GM12878 (cell line): ENCODE data around the gene PSMA8. TPM values are rescaled to one million over a fixed set of nuclear protein-coding genes. Genes with fewer than 3 reads are reported as not detected.

Experiments used
- ATAC-seq: fragments of 200-7000 bp; cut with Tn5 transposase; 3 replicates; pipeline ENCODE4 v1.9.1; 2020; ENCODE audit warnings: mild to moderate bottlenecking, moderate library complexity
- BruUV-seq: library from RNA; stranded (reverse); fragments of 400-500 nt; replicated peaks from 2 replicates; lab custom pipeline; 2021; lab: Mats Ljungman, UMichigan
- CTCF ChIA-PET: fragments of 300-600 bp; sonication (Branson Sonifier 250); formaldehyde crosslinking; extraction: SDS; loops from one replicate; lab custom pipeline; 2021; ENCODE audit warnings: inconsistent platforms; lab: Yijun Ruan, JAX
- POLR2A ChIA-PET: fragments of 350-600 bp; formaldehyde crosslinking; extraction: SDS; loops from one replicate; lab custom pipeline; 2021; ENCODE audit warnings: inconsistent platforms; lab: Charles Lee
- RAD21 ChIA-PET: fragments of 300-600 bp; sonication (Branson Sonifier 250); formaldehyde crosslinking; loops from one replicate; lab custom pipeline; 2023; ENCODE audit warnings: antibody characterized with exemption; ENCODE audit not compliant: unreplicated experiment; lab: Charles Lee
- SMC1A ChIA-PET: fragments of 300-600 bp; sonication (Branson Sonifier 250); formaldehyde crosslinking; loops from one replicate; lab custom pipeline; 2023; ENCODE audit not compliant: unreplicated experiment, uncharacterized antibody; lab: Charles Lee
- DNase-seq: peaks from one replicate; pipeline ENCODE4 v3.0.0-alpha.2; 2011; ENCODE audit warnings: low read depth, low spot score
- FAIRE-seq: peaks from 3 replicates; lab custom pipeline; 2011; peaks lifted over from hg19 to GRCh38; lab: Jason Lieb, UNC
- H2AFZ ChIP-seq: 2 replicates; pipeline ENCODE4 v1.6.0; 2011; ENCODE audit warnings: low read depth, low read length, control low read depth; ENCODE audit not compliant: control insufficient read depth
- H3K27ac ChIP-seq: 2 replicates; pipeline ENCODE4 v1.5.1; 2011; ENCODE audit warnings: control low read depth; ENCODE audit not compliant: control insufficient read depth, insufficient read depth
- H3K27me3 ChIP-seq, 2 experiments: replicated peaks in 1 of 2; 2 replicates each; pipeline versions ENCODE4 v1.6.0 to v1.6.1; 2011; ENCODE audit warnings: low read length in 1 of 2; ENCODE audit not compliant: control insufficient read depth in 2 of 2, insufficient read depth in 2 of 2
- H3K36me3 ChIP-seq, 2 experiments: 2 replicates each; pipeline ENCODE4 v1.5.1; 2011; ENCODE audit warnings: low read length in 1 of 2; ENCODE audit not compliant: control insufficient read depth in 2 of 2, insufficient read depth in 2 of 2
- H3K4me1 ChIP-seq: 2 replicates; pipeline ENCODE4 v1.6.1; 2011; ENCODE audit warnings: mild to moderate bottlenecking, low read length, moderate library complexity, mixed read lengths; ENCODE audit not compliant: control insufficient read depth, insufficient read depth
- H3K4me2 ChIP-seq: 2 replicates; pipeline ENCODE4 v1.6.0; 2011; ENCODE audit warnings: control low read depth; ENCODE audit not compliant: control insufficient read depth, insufficient read depth
- H3K4me3 ChIP-seq: fragments of 200-600 bp; sonication (generic); 2 replicates; pipeline ENCODE4 v1.5.1; 2016
- H3K79me2 ChIP-seq: 2 replicates; pipeline ENCODE4 v1.6.0; 2011; ENCODE audit warnings: low read length; ENCODE audit not compliant: control insufficient read depth, insufficient read depth
- H3K9ac ChIP-seq: 2 replicates; pipeline ENCODE4 v1.8.0; 2011; ENCODE audit warnings: low read length, control low read depth, mixed read lengths; ENCODE audit not compliant: control insufficient read depth, insufficient read depth
- H3K9me3 ChIP-seq: replicated peaks from 3 replicates; pipeline ENCODE4 v1.5.1; 2011; ENCODE audit warnings: mild to moderate bottlenecking, low read length; ENCODE audit not compliant: control insufficient read depth, insufficient read depth
- H4K20me1 ChIP-seq: 2 replicates; pipeline ENCODE4 v1.6.0; 2011; ENCODE audit not compliant: control insufficient read depth, insufficient read depth
- IKZF1 ChIP-seq: fragments of 450-650 bp; conservative IDR thresholded peaks from 2 replicates; pipeline ENCODE4 v1.6.1; 2017; ENCODE audit warnings: antibody characterized with exemption, mild to moderate bottlenecking
- IKZF2 ChIP-seq, 2 experiments: fragments of 450-650 bp; IDR thresholded peaks; 2 replicates each; pipeline ENCODE4 v1.6.1; 2017; ENCODE audit warnings: mild to moderate bottlenecking in 2 of 2, moderate library complexity in 2 of 2
- WGBS: methylation state at CpG from one replicate; pipeline ENCODE4 v1.1.6; 2016; ENCODE audit warnings: low lambda C conversion rate; ENCODE audit not compliant: insufficient replicate concordance, insufficient coverage; ENCODE audit errors: missing lambda C conversion rate; 5-methylcytosine and 5-hydroxymethylcytosine counted together
- in situ Hi-C: fragments of 300-500 bp; cut with MboI; formaldehyde crosslinking; loops from 9 replicates; pipeline ENCODE4 v1.14.3; 2018; ENCODE audit warnings: mixed read lengths
- intact Hi-C: fragments of 100-400 bp; cut with micrococcal nuclease; formaldehyde crosslinking; loops from one replicate; pipeline ENCODE4 v1.14.2; 2022; ENCODE audit not compliant: unreplicated experiment
- polyA plus RNA-seq, 11 experiments: library from polyadenylated mRNA; depleted of rRNA in 4 of 11; unstranded in 6 of 11; stranded (reverse) in 5 of 11; fragments of >200 nt; fragmentation: Nextera tagmentation in 4 of 11; fragmentation: Illumina TruSeq in 1 of 11; extraction: Ambion mirVana in 4 of 11; extraction: Trizol in 1 of 11; gene quantifications; 1 replicate in 1 of 11; 2 replicates in 10 of 11; pipeline versions ENCODE4 v1.2.1 to v1.2.3, GENCODE V29; 2011 to 2016; ENCODE audit warnings: inconsistent platforms in 2 of 11, missing spikeins in 2 of 11, low read depth in 1 of 11
- total RNA-seq, 4 experiments: library from RNA; depleted of rRNA in 3 of 4; stranded (reverse); fragments of >200 nt in 3 of 4; fragmentation: Illumina TruSeq in 1 of 4; extraction: Trizol in 1 of 4; gene quantifications; 2 replicates each; pipeline versions ENCODE4 v1.2.1 to v1.2.3, GENCODE V29; 2013 to 2021
- TF ChIP-seq, protein P1 (sequence below): fragments of 450-650 bp; IDR thresholded peaks from 2 replicates; pipeline ENCODE4 v1.6.1; 2018; ENCODE audit warnings: borderline replicate concordance, mild to moderate bottlenecking; ENCODE audit not compliant: partially characterized antibody
- TF ChIP-seq, protein P2 (sequence below), 3 experiments: IDR thresholded peaks in 2 of 3; conservative IDR thresholded peaks in 1 of 3; 2 replicates each; pipeline ENCODE4 v1.5.1; 2011; ENCODE audit warnings: low read depth in 3 of 3, low read length in 3 of 3, mild to moderate bottlenecking in 3 of 3, control low read depth in 2 of 3, moderate library complexity in 2 of 3, inconsistent platforms in 1 of 3, mixed read lengths in 1 of 3; ENCODE audit not compliant: control insufficient read depth in 2 of 3, insufficient read depth in 1 of 3; ENCODE audit errors: extremely low read depth in 1 of 3

PSMA8 gene
- total and polyA plus RNA-seq, 10 of the 15 experiments (the other 5 are each of a cell fraction or from before 2014, with no cell fraction given), result 0.07 to 0.15 (median 0.09) TPM; not detected in 6

DNA sequence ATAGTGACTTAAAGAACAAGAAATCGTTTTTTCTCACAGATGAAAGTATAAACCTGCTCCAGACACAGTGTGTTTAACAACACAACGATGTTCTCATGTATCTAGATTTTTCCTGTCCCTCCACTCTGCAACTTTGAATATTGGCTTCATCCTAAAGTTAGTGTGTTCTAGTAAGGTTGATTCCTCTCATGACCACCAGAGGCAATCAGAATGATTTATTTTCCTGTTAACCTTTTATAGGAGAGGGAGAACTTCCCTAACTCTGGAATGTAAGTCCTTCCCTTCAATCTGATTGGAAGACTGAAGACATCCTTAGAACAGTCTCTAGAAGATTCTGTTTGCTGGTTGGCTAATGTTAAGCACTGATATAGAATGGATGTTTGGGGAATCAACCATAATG lies 51.6 kb downstream of the PSMA8 start:
- ChIA-PET CTCF (interaction anchor here (6.1 kb wide), 1 partner anchor 9 kb away, joined by 34 read pairs; no protein-coding TSS in a partner anchor), RAD21 (no interaction called here), POLR2A (no interaction called here), SMC1A (interaction anchor here (1.2 to 1.6 kb wide), 2 partner anchors 10 to 18 kb away, joined by 3 to 9 read pairs; no protein-coding TSS in a partner anchor)
- ATAC-seq (peak; percentile 15; the same call in 1 of the 3 replicates), FAIRE-seq (no peak), DNase-seq (no peak)
- Histone ChIP-seq H3K36me3 (no peaks in the 10 kb centered on the region), H3K9me3 (peaks cover 8% of the 10 kb centered on the region; the same call in 2 of the 3 replicates), H3K79me2 (no peaks in the 10 kb centered on the region), H3K4me2 (no peak overlapping the region), H3K27me3 (no peaks in the 10 kb centered on the region), H4K20me1 (no peaks in the 10 kb centered on the region), H3K4me1 (peaks cover 19% of the 10 kb centered on the region; the same call in 1 of the 2 replicates), H3K4me3 (no peak overlapping the region), H3K9ac (no peak overlapping the region), H2AFZ (no peak overlapping the region), H3K27ac (no peak overlapping the region)
- 0 out of 2 replicates have a peak, but pooled peaks have one; percentile 42 for TF ChIP-seq IKZF1
- TF ChIP-seq, protein P1, sequence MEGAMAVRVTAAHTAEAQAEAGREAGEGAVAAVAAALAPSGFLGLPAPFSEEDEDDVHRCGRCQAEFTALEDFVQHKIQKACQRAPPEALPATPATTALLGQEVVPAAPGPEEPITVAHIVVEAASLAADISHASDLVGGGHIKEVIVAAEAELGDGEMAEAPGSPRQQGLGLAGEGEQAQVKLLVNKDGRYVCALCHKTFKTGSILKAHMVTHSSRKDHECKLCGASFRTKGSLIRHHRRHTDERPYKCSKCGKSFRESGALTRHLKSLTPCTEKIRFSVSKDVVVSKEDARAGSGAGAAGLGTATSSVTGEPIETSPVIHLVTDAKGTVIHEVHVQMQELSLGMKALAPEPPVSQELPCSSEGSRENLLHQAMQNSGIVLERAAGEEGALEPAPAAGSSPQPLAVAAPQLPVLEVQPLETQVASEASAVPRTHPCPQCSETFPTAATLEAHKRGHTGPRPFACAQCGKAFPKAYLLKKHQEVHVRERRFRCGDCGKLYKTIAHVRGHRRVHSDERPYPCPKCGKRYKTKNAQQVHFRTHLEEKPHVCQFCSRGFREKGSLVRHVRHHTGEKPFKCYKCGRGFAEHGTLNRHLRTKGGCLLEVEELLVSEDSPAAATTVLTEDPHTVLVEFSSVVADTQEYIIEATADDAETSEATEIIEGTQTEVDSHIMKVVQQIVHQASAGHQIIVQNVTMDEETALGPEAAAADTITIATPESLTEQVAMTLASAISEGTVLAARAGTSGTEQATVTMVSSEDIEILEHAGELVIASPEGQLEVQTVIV, result no peak
- TF ChIP-seq, protein P2, sequence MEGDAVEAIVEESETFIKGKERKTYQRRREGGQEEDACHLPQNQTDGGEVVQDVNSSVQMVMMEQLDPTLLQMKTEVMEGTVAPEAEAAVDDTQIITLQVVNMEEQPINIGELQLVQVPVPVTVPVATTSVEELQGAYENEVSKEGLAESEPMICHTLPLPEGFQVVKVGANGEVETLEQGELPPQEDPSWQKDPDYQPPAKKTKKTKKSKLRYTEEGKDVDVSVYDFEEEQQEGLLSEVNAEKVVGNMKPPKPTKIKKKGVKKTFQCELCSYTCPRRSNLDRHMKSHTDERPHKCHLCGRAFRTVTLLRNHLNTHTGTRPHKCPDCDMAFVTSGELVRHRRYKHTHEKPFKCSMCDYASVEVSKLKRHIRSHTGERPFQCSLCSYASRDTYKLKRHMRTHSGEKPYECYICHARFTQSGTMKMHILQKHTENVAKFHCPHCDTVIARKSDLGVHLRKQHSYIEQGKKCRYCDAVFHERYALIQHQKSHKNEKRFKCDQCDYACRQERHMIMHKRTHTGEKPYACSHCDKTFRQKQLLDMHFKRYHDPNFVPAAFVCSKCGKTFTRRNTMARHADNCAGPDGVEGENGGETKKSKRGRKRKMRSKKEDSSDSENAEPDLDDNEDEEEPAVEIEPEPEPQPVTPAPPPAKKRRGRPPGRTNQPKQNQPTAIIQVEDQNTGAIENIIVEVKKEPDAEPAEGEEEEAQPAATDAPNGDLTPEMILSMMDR (IDR thresholded peaks at IDR 0.05 in 2 of 3, conservative IDR thresholded peaks at IDR 0.05 in 1 of 3; ENCODE audit: control insufficient read depth in 2 of 3, extremely low read depth in 1 of 3, insufficient read depth in 1 of 3, low read depth in 3 of 3, low read length in 3 of 3), result peak in 2 of 3 experiments; percentile 27 to 30; a peak in 2 of 6 replicates
- TF ChIP-seq IKZF2 (IDR thresholded peaks at IDR 0.05), result peak in 1 of 2 experiments; percentile 22; a peak in 1 of 4 replicates
- intact Hi-C loops (no loop called here), in situ Hi-C loops (no loop called here)
- BruUV-seq, result no TSS peak
- 72% methylated on average over 2 of the region's 2 CpGs for WGBS
